Ishikawa (cell line): Measurements from ENCODE around the gene RNPEP.

Source experiments
- CEBPB ChIP-seq: IDR thresholded peaks from 2 replicates; pipeline ENCODE4 v1.6.1; 2012
- CREB1 ChIP-seq: IDR thresholded peaks from 2 replicates; pipeline ENCODE4 v1.6.1; 2012; ENCODE audit warnings: low read depth
- EGR1 ChIP-seq: IDR thresholded peaks from 2 replicates; pipeline ENCODE4 v1.6.1; 2012
- EP300 ChIP-seq: IDR thresholded peaks from 2 replicates; pipeline ENCODE4 v1.6.1; 2012; ENCODE audit warnings: borderline replicate concordance
- FOXM1 ChIP-seq: IDR thresholded peaks from 2 replicates; pipeline ENCODE4 v1.6.1; 2012; ENCODE audit warnings: low read depth, borderline replicate concordance
- NFIC ChIP-seq: IDR thresholded peaks from 2 replicates; pipeline ENCODE4 v1.6.1; 2012
- RAD21 ChIP-seq: IDR thresholded peaks from 2 replicates; pipeline ENCODE4 v1.6.1; 2012; ENCODE audit warnings: low read depth
- TAF1 ChIP-seq: IDR thresholded peaks from 2 replicates; pipeline ENCODE4 v1.6.1; 2012; ENCODE audit warnings: low read depth, mild to moderate bottlenecking
- TCF12 ChIP-seq: IDR thresholded peaks from 2 replicates; pipeline ENCODE4 v1.6.1; 2012; ENCODE audit warnings: low read depth
- TEAD4 ChIP-seq: IDR thresholded peaks from 2 replicates; pipeline ENCODE4 v1.6.1; 2012
- YY1 ChIP-seq: IDR thresholded peaks from 2 replicates; pipeline ENCODE4 v1.6.1; 2012; ENCODE audit warnings: low read depth
- ZBTB7A ChIP-seq: IDR thresholded peaks from 2 replicates; pipeline ENCODE4 v1.6.1; 2012; ENCODE audit warnings: low read depth
- TF ChIP-seq, protein P1 (sequence below): IDR thresholded peaks from 2 replicates; pipeline ENCODE4 v1.6.1; 2012
- TF ChIP-seq, protein P2 (sequence below): IDR thresholded peaks from 2 replicates; pipeline ENCODE4 v1.6.1; 2012; ENCODE audit warnings: low read depth, mild to moderate bottlenecking
- TF ChIP-seq, protein P3 (sequence below): IDR thresholded peaks from 2 replicates; pipeline ENCODE4 v1.6.1; 2012

RNPEP gene

DNA sequence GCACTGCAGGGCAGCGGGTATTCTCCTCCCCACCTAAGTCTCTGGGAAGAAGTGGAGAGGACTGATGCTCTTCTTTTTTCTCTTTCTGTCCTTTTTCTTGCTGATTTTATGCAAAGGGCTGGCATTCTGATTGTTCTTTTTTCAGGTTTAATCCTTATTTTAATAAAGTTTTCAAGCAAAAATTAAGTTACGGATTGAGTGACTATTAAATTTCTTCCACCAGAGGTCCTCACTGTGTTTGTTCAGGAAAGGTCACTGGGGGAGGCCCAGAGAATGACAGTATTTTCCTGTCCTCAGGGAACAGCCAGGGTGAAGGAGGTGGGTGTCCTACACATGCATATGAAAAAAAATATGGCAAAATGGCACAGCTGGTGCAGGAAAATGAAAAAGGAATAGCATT is 23.5 kb downstream of the RNPEP start:
- TF ChIP-seq RAD21 (peak; percentile 57), ZBTB7A (no peak), EGR1 (no peak), TEAD4 (peak; percentile 84)

DNA sequence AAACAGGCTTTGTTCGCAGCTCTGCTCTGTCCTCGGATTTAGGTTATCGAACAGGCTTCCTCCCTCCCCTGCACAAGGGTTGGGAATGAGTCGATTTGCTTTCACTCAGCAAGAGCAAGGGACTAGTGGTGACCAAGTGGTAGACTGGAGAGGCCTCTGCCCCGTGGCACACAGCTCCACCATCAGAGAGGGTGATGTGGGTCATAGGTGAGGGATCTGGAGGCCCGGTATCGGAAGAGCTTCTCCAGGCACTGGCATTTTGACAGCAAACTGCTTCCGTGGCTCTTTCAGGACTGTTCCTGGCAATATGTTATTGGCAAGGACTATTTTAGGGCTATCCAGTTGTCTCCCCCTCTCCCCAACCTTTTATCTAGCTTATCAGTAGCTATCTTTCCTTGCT is 24.9 kb downstream of the RNPEP start:
- TF ChIP-seq, protein P1, sequence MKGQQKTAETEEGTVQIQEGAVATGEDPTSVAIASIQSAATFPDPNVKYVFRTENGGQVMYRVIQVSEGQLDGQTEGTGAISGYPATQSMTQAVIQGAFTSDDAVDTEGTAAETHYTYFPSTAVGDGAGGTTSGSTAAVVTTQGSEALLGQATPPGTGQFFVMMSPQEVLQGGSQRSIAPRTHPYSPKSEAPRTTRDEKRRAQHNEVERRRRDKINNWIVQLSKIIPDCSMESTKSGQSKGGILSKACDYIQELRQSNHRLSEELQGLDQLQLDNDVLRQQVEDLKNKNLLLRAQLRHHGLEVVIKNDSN = no peak
- TF ChIP-seq TEAD4 (no peak), NFIC (no peak), FOXM1 (no peak), YY1 (no peak), CEBPB (no peak), ZBTB7A (no peak), RAD21 (no peak), TAF1 (no peak), EGR1 (no peak), EP300 (no peak), TCF12 (no peak)
- TF ChIP-seq, protein P2, sequence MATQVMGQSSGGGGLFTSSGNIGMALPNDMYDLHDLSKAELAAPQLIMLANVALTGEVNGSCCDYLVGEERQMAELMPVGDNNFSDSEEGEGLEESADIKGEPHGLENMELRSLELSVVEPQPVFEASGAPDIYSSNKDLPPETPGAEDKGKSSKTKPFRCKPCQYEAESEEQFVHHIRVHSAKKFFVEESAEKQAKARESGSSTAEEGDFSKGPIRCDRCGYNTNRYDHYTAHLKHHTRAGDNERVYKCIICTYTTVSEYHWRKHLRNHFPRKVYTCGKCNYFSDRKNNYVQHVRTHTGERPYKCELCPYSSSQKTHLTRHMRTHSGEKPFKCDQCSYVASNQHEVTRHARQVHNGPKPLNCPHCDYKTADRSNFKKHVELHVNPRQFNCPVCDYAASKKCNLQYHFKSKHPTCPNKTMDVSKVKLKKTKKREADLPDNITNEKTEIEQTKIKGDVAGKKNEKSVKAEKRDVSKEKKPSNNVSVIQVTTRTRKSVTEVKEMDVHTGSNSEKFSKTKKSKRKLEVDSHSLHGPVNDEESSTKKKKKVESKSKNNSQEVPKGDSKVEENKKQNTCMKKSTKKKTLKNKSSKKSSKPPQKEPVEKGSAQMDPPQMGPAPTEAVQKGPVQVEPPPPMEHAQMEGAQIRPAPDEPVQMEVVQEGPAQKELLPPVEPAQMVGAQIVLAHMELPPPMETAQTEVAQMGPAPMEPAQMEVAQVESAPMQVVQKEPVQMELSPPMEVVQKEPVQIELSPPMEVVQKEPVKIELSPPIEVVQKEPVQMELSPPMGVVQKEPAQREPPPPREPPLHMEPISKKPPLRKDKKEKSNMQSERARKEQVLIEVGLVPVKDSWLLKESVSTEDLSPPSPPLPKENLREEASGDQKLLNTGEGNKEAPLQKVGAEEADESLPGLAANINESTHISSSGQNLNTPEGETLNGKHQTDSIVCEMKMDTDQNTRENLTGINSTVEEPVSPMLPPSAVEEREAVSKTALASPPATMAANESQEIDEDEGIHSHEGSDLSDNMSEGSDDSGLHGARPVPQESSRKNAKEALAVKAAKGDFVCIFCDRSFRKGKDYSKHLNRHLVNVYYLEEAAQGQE = no peak

- TF ChIP-seq TEAD4 = peak; percentile 100
- TF ChIP-seq ZBTB7A = peak; percentile 75; the same call in 1 of the 2 replicates
- TF ChIP-seq, protein P1 = peak; percentile 97
- peak; percentile 92 for TF ChIP-seq EGR1
- TF ChIP-seq RAD21 = peak; percentile 27; the same call in 1 of the 2 replicates
- TF ChIP-seq CREB1 = no peak
- TF ChIP-seq CEBPB = peak; percentile 72
- TF ChIP-seq FOXM1 = peak; percentile 95
- peak; percentile 93 for TF ChIP-seq NFIC
- TF ChIP-seq TCF12 = peak; percentile 99
- TF ChIP-seq, protein P3, sequence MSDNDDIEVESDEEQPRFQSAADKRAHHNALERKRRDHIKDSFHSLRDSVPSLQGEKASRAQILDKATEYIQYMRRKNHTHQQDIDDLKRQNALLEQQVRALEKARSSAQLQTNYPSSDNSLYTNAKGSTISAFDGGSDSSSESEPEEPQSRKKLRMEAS = peak; percentile 97
- TF ChIP-seq TAF1 = peak; percentile 43; the same call in 1 of the 2 replicates
- TF ChIP-seq YY1 = peak; percentile 80
- TF ChIP-seq EP300 = peak; percentile 98
- TF ChIP-seq, protein P2 = no peak; the same call in 1 of the 2 replicates
These were observed 25.5 kb downstream of the RNPEP start for GRCh38 chr1:202007805-202008489.

DNA sequence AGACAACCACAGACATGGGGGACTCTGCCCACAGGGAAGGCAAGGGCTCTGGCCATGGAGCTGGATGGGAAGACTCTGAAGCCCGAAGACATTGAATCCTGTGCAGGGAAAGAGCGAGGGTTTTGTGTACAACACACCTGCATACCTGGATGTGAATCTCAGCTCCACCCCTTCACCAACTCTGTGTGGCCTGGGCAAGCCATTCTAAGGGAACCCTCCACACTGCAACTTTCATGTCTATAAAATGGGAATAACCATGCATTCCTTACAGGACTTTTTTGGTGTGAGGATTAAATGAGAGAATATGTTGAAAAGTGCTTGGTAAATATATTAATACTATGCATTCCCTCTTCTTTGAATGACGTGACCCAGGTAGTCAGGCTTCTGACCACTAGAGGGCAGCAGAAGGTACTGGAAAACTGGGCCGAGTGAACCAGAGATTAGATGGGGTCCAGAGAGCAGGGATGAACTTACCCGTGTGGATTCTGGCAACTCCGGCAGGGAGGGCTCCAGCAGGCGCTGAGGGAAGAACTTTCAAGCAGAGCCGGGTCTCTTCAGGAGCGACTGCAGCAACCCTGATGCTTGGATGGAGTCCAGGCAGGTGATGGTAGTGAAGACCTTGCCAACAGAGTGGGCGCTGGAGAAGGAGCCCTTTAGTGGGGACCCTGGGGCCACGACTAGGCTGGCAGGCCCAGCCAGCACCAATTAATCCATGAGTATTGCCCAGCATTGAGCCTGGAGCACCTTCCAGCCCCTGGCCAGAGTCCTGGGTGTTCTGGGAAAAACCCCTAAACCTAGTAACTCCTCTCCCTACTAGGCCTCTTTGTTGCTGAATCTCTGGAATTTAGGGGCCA is 27.1 kb downstream of the RNPEP start:
- peak; percentile 23; the same call in 1 of the 2 replicates for TF ChIP-seq NFIC
- peak; percentile 93 for TF ChIP-seq RAD21
- TF ChIP-seq, protein P3 = no peak
- TF ChIP-seq, protein P2 = no peak
- no peak for TF ChIP-seq EGR1
- TF ChIP-seq CREB1 = no peak
- TF ChIP-seq YY1 = no peak
- no peak for TF ChIP-seq TCF12
